H1 (cell line): ENCODE data around the gene CFAP44. TPM values are rescaled to one million over a fixed set of nuclear protein-coding genes. Genes with fewer than 3 reads are reported as not detected.

Experiments used
- CTCF ChIA-PET: fragments of 300-600 bp; sonication (Branson Sonifier 250); formaldehyde crosslinking; loops from one replicate; lab custom pipeline; 2021; ENCODE audit not compliant: partially characterized antibody; lab: Charles Lee
- POLR2A ChIA-PET: fragments of 300-600 bp; sonication (Branson Sonifier 250); formaldehyde crosslinking; loops from one replicate; lab custom pipeline; 2021; ENCODE audit warnings: inconsistent platforms; ENCODE audit not compliant: partially characterized antibody; lab: Charles Lee
- DNase-seq, 2 experiments: peaks; one replicate each; pipeline versions ENCODE4 v3.0.0 to v3.0.0-alpha.2; 2010 to 2022; ENCODE audit warnings: low spot score in 2 of 2, low read depth in 1 of 2, mixed read lengths in 1 of 2
- FAIRE-seq: peaks from 2 replicates; lab custom pipeline; 2011; peaks lifted over from hg19 to GRCh38; lab: Jason Lieb, UNC
- H2AFZ ChIP-seq: 2 replicates; pipeline ENCODE4 v1.8.1; 2012; ENCODE audit warnings: low read length, inconsistent platforms
- H2AK5ac ChIP-seq: 2 replicates; pipeline ENCODE4 v1.6.1; 2013; ENCODE audit warnings: low read depth, low read length
- H2BK120ac ChIP-seq: replicated peaks from 2 replicates; pipeline ENCODE3; 2013; ENCODE audit warnings: low read depth, low read length, inconsistent platforms
- H2BK12ac ChIP-seq: 2 replicates; pipeline ENCODE4 v1.6.1; 2013; ENCODE audit warnings: low read depth, low read length
- H2BK15ac ChIP-seq: 2 replicates; pipeline ENCODE4 v1.6.1; 2013; ENCODE audit warnings: low read length
- H2BK20ac ChIP-seq: 2 replicates; pipeline ENCODE4 v1.6.1; 2013; ENCODE audit warnings: low read length
- H2BK5ac ChIP-seq: 2 replicates; pipeline ENCODE4 v1.6.1; 2013; ENCODE audit warnings: low read depth, low read length
- H3K14ac ChIP-seq: 2 replicates; pipeline ENCODE4 v1.6.1; 2013; ENCODE audit warnings: inconsistent platforms; ENCODE audit not compliant: insufficient read length
- H3K18ac ChIP-seq: 2 replicates; pipeline ENCODE4 v1.6.1; 2013; ENCODE audit warnings: low read length; ENCODE audit errors: extremely low read depth
- H3K23ac ChIP-seq: 2 replicates; pipeline ENCODE4 v1.6.1; 2013; ENCODE audit warnings: inconsistent platforms; ENCODE audit not compliant: insufficient read length
- H3K23me2 ChIP-seq: 2 replicates; pipeline ENCODE4 v1.6.1; 2013; ENCODE audit warnings: low read depth, low read length
- H3K27ac ChIP-seq: 2 replicates; pipeline ENCODE4 v1.6.1; 2011; ENCODE audit warnings: low read depth, low read length, inconsistent platforms
- H3K27me3 ChIP-seq, 4 experiments: replicated peaks in 1 of 4; 1 replicate in 1 of 4; 2 replicates in 3 of 4; pipeline versions ENCODE4 v1.6.1 to v1.8.1; 2011 to 2013; ENCODE audit warnings: low read length in 3 of 4, mild to moderate bottlenecking in 3 of 4, inconsistent platforms in 2 of 4, mixed read lengths in 2 of 4, moderate library complexity in 1 of 4; ENCODE audit not compliant: control insufficient read depth in 3 of 4, insufficient read depth in 3 of 4; ENCODE audit errors: extremely low read depth in 1 of 4
- H3K36me3 ChIP-seq, 4 experiments: 2 replicates each; pipeline versions ENCODE4 v1.6.1 to v1.8.1; 2011 to 2013; ENCODE audit warnings: mild to moderate bottlenecking in 4 of 4, low read length in 3 of 4, moderate library complexity in 2 of 4, control low read depth in 1 of 4, inconsistent platforms in 1 of 4; ENCODE audit not compliant: insufficient read depth in 4 of 4, control insufficient read depth in 2 of 4
- H3K4ac ChIP-seq: replicated peaks from 2 replicates; pipeline ENCODE3; 2013; ENCODE audit warnings: low read length, low read depth, mixed read lengths, inconsistent platforms; ENCODE audit not compliant: insufficient read length
- H3K4me1 ChIP-seq, 4 experiments: replicated peaks in 1 of 4; 1 replicate in 1 of 4; 2 replicates in 3 of 4; pipeline versions ENCODE4 v1.6.1 to v1.8.1; 2011 to 2013; ENCODE audit warnings: low read length in 3 of 4, inconsistent platforms in 2 of 4, mixed read lengths in 1 of 4; ENCODE audit not compliant: insufficient read depth in 4 of 4, control insufficient read depth in 3 of 4
- H3K4me2 ChIP-seq, 2 experiments: 2 replicates each; pipeline versions ENCODE4 v1.6.1 to v1.8.1; 2011 to 2013; ENCODE audit warnings: low read depth in 2 of 2, low read length in 2 of 2, control low read depth in 1 of 2, inconsistent platforms in 1 of 2, mild to moderate bottlenecking in 1 of 2; ENCODE audit not compliant: insufficient read depth in 1 of 2
- H3K4me3 ChIP-seq, 4 experiments: fragments of 200-600, 300-600 bp in 1 of 4; sonication (generic), shearing (Covaris generic), sonication (Bioruptor Twin) in 1 of 4; 2 replicates each; pipeline versions ENCODE4 v1.5.1 to v1.8.1; 2011 to 2016; ENCODE audit warnings: low read length in 4 of 4, low read depth in 3 of 4, control low read depth in 2 of 4, inconsistent platforms in 2 of 4, mild to moderate bottlenecking in 2 of 4, mixed read lengths in 1 of 4, moderate library complexity in 1 of 4; ENCODE audit not compliant: insufficient read depth in 2 of 4; ENCODE audit errors: extremely low read depth in 1 of 4
- H3K56ac ChIP-seq: replicated peaks from 2 replicates; pipeline ENCODE3; 2013; ENCODE audit warnings: low read depth, mild to moderate bottlenecking, mixed read lengths, low read length, inconsistent platforms; ENCODE audit not compliant: insufficient read length
- H3K79me1 ChIP-seq: 2 replicates; pipeline ENCODE4 v1.6.1; 2013; ENCODE audit warnings: low read depth, low read length, control low read depth
- H3K79me2 ChIP-seq, 2 experiments: 2 replicates each; pipeline versions ENCODE4 v1.6.1 to v1.8.1; 2012 to 2013; ENCODE audit warnings: low read length in 2 of 2, mild to moderate bottlenecking in 2 of 2, inconsistent platforms in 1 of 2; ENCODE audit not compliant: insufficient read depth in 2 of 2, control insufficient read depth in 1 of 2
- H3K9ac ChIP-seq, 4 experiments: replicated peaks in 1 of 4; 1 replicate in 1 of 4; 2 replicates in 3 of 4; pipeline versions ENCODE4 v1.6.1 to v1.8.1; 2011 to 2013; ENCODE audit warnings: low read depth in 3 of 4, low read length in 3 of 4, control low read depth in 2 of 4, mild to moderate bottlenecking in 2 of 4, moderate library complexity in 2 of 4, inconsistent platforms in 1 of 4; ENCODE audit errors: extremely low read depth in 1 of 4
- H3K9me3 ChIP-seq, 2 experiments: 2 replicates each; pipeline versions ENCODE4 v1.6.1 to v1.8.1; 2012 to 2013; ENCODE audit warnings: mild to moderate bottlenecking in 2 of 2, moderate library complexity in 2 of 2, control low read depth in 1 of 2, inconsistent platforms in 1 of 2, low read depth in 1 of 2, low read length in 1 of 2, mixed read lengths in 1 of 2; ENCODE audit not compliant: insufficient read depth in 2 of 2
- H4K20me1 ChIP-seq, 2 experiments: replicated peaks in 1 of 2; 2 replicates each; pipeline versions ENCODE3 to v1.8.1; 2011 to 2013; ENCODE audit warnings: inconsistent platforms in 2 of 2, low read length in 2 of 2, mild to moderate bottlenecking in 1 of 2; ENCODE audit not compliant: insufficient read depth in 2 of 2, control insufficient read depth in 1 of 2
- H4K5ac ChIP-seq: 2 replicates; pipeline ENCODE4 v1.6.1; 2013; ENCODE audit warnings: low read length, low read depth, mixed read lengths, inconsistent platforms; ENCODE audit not compliant: insufficient read length
- H4K8ac ChIP-seq: 2 replicates; pipeline ENCODE4 v1.8.0; 2013; ENCODE audit warnings: mild to moderate bottlenecking, moderate library complexity, low read length, inconsistent platforms; ENCODE audit not compliant: insufficient read depth; ENCODE audit errors: extremely low read depth
- H4K91ac ChIP-seq: replicated peaks from 2 replicates; pipeline ENCODE3; 2013; ENCODE audit warnings: low read length, mixed read lengths, inconsistent platforms; ENCODE audit not compliant: insufficient read length
- CREB1 ChIP-seq: IDR thresholded peaks from 2 replicates; pipeline ENCODE4 v1.6.1; 2012; ENCODE audit warnings: inconsistent platforms
- EP300 ChIP-seq, 2 experiments: IDR thresholded peaks; 1 replicate in 1 of 2; 2 replicates in 1 of 2; pipeline ENCODE4 v1.6.1; 2011 to 2012; ENCODE audit warnings: low read depth in 2 of 2, low read length in 2 of 2, mild to moderate bottlenecking in 2 of 2, borderline replicate concordance in 1 of 2, inconsistent platforms in 1 of 2, moderate library complexity in 1 of 2
- GTF2F1 ChIP-seq: IDR thresholded peaks from 2 replicates; pipeline ENCODE4 v1.6.1; 2012; ENCODE audit warnings: low read depth, low read length, improper control_type of control experiment, borderline replicate concordance
- HDAC2 ChIP-seq, 2 experiments: fragments of 300-600 bp in 1 of 2; sonication (generic) in 1 of 2; IDR thresholded peaks; 2 replicates each; pipeline ENCODE4 v1.6.1; 2011 to 2012; ENCODE audit warnings: low read depth in 2 of 2, low read length in 2 of 2, mild to moderate bottlenecking in 2 of 2, moderate library complexity in 2 of 2, borderline replicate concordance in 1 of 2, inconsistent platforms in 1 of 2
- KDM1A ChIP-seq: fragments of 200-600, 300-600 bp; sonication (generic); IDR thresholded peaks from 2 replicates; pipeline ENCODE4 v1.7.1; 2016; ENCODE audit warnings: mild to moderate bottlenecking, low read length, borderline replicate concordance
- KDM4A ChIP-seq: IDR thresholded peaks from one replicate; pipeline ENCODE4 v1.7.1; 2012; ENCODE audit warnings: low read depth, mild to moderate bottlenecking, moderate library complexity, low read length, inconsistent platforms; ENCODE audit not compliant: severe bottlenecking
- KDM5A ChIP-seq: fragments of 200-600 bp; IDR thresholded peaks from 2 replicates; pipeline ENCODE4 v1.7.1; 2012; ENCODE audit warnings: mild to moderate bottlenecking, low read length, inconsistent platforms, mixed read lengths
- RAD21 ChIP-seq, 2 experiments: IDR thresholded peaks in 1 of 2; conservative IDR thresholded peaks in 1 of 2; 2 replicates each; pipeline ENCODE4 v1.6.1; 2011; ENCODE audit warnings: low read depth in 2 of 2, low read length in 2 of 2, improper control_type of control experiment in 1 of 2, inconsistent platforms in 1 of 2, mild to moderate bottlenecking in 1 of 2, moderate library complexity in 1 of 2
- RFX5 ChIP-seq: IDR thresholded peaks from 2 replicates; pipeline ENCODE4 v1.6.1; 2011; ENCODE audit warnings: low read depth, low read length, improper control_type of control experiment, borderline replicate concordance
- SIRT6 ChIP-seq: IDR thresholded peaks from one replicate; pipeline ENCODE4 v1.7.1; 2012; ENCODE audit warnings: low read length, inconsistent platforms
- TBP ChIP-seq: IDR thresholded peaks from 2 replicates; pipeline ENCODE4 v1.6.1; 2011; ENCODE audit warnings: low read depth, low read length, improper control_type of control experiment
- TCF12 ChIP-seq: IDR thresholded peaks from 2 replicates; pipeline ENCODE4 v1.6.1; 2011; ENCODE audit warnings: low read depth, mild to moderate bottlenecking, low read length
- USF2 ChIP-seq: IDR thresholded peaks from 2 replicates; pipeline ENCODE4 v1.6.1; 2011; ENCODE audit warnings: low read length, improper control_type of control experiment
- polyA plus RNA-seq, 7 experiments: library from polyadenylated mRNA; depleted of rRNA in 3 of 7; stranded (reverse) in 5 of 7; unstranded in 2 of 7; fragments of >200 nt in 5 of 7; fragments of 200-250 nt in 2 of 7; gene quantifications; 1 replicate in 5 of 7; 2 replicates in 1 of 7; 4 replicates in 1 of 7; pipeline versions ENCODE4 v1.2.1 to v1.2.3, GENCODE V29; 2011 to 2013; ENCODE audit warnings: missing spikeins in 2 of 7, mixed read lengths in 2 of 7
- total RNA-seq: library from RNA; stranded (reverse); fragmentation: NEBNext Ultra II Directional; extraction: Animal tissue kit (Norgen Biotek cat#: 25700); gene quantifications from 2 replicates; pipeline ENCODE4 v1.2.1, GENCODE V29; 2021

The CFAP44 gene
- total and polyA plus RNA-seq, 2 of the 8 experiments (the other 6 are each of a cell fraction or from before 2014, with no cell fraction given): 0.45 to 0.60 TPM

DNA sequence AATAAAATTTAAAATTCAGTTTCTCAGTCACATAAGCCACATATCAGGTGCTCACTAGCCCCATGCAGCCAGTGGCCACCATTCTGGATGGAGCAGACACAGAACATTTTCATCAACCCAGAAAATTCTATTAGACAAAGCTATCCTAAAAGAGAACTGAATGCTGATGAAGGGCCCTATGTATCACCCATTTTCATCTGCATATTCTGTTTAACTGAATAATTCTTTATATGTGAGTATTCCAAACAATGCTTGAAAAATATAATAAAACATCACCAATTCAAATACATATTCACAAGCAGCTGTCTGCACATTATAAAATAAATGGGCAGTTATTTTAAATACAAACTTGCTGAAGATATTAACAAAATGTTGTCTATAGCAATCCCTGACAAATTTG, 14.2 kb upstream of the CFAP44 start:
- Histone ChIP-seq H4K20me1 (no peaks in the 10 kb centered on the region), H2BK120ac (no peak overlapping the region), H3K9me3 (peaks cover 0 to 9% of the 10 kb centered on the region in 2 experiments; a peak in 2 of 4 replicates), H3K36me3 (peaks cover 0 to 31% (median 8%) of the 10 kb centered on the region in 4 experiments; a peak in 5 of 8 replicates), H3K27ac (no peak overlapping the region), H3K79me1 (no peaks in the 10 kb centered on the region), H3K4me2 (no peak overlapping the region), H3K79me2 (no peaks in the 10 kb centered on the region), H3K4me1 (no peaks in the 10 kb centered on the region), H4K5ac (no peak overlapping the region), H3K23ac (no peak overlapping the region), H3K9ac (no peak overlapping the region), H3K4me3 (no peak overlapping the region), H3K56ac (no peak overlapping the region), H3K27me3 (no peaks in the 10 kb centered on the region), H2BK20ac (no peak overlapping the region), H4K8ac (no peak overlapping the region), H3K18ac (no peak overlapping the region), H2AFZ (no peak overlapping the region), H2BK5ac (no peak overlapping the region), H2BK12ac (no peak overlapping the region), H4K91ac (no peak overlapping the region), H3K4ac (no peak overlapping the region), H3K14ac (no peak overlapping the region), H3K23me2 (no peaks in the 10 kb centered on the region), H2BK15ac (no peak overlapping the region), H2AK5ac (no peak overlapping the region)
- FAIRE-seq: no peak
- no peak for DNase-seq
- POLR2A ChIA-PET: no interaction called here
- TF ChIP-seq EP300 (IDR thresholded peaks at IDR 0.05; ENCODE audit: borderline replicate concordance in 1 of 2, low read depth in 2 of 2, low read length in 2 of 2) (no peak), CREB1 (no peak), RAD21 (IDR thresholded peaks at IDR 0.05 in 1 of 2, conservative IDR thresholded peaks at IDR 0.05 in 1 of 2; ENCODE audit: low read depth in 2 of 2, low read length in 2 of 2) (no peak), HDAC2 (IDR thresholded peaks at IDR 0.05; ENCODE audit: borderline replicate concordance in 1 of 2, low read depth in 2 of 2, low read length in 2 of 2) (no peak), KDM4A (no peak), SIRT6 (no peak), GTF2F1 (no peak), TCF12 (no peak), USF2 (no peak), RFX5 (no peak), KDM5A (no peak), TBP (no peak), KDM1A (no peak)
- CTCF ChIA-PET: interaction anchor here (0.7 kb wide), 2 partner anchors 10 to 122 kb away, joined by 3 read pairs; no protein-coding TSS in a partner anchor
